ENCODE measurements around the gene PPM1J.
"Not testable (repeated sequence)": the region's sequence is repeated elsewhere in the genome, so short reads cannot be mapped to it uniquely, and the experiment has no call there.

PPM1J gene

GRCh38 chr1:112715264-112716053, at the start of gene PPM1J:
Gene PPM1J, minus strand, starts transcription at chr1:112715332. Its CDS starts 31 bp downstream, at chr1:112715301.
- peak; percentile 99 for DNase-seq

- no peak for DNase-seq
Observed at GRCh38 chr1:112762541-112763500, 47.7 kb upstream of the PPM1J start.

GRCh38 chr1:112761714-112762480, 46.8 kb upstream of the PPM1J start:
- no peak for DNase-seq

- DNase-seq: no peak
Observed at GRCh38 chr1:112759228-112759627, 44.1 kb upstream of the PPM1J start.

DNA sequence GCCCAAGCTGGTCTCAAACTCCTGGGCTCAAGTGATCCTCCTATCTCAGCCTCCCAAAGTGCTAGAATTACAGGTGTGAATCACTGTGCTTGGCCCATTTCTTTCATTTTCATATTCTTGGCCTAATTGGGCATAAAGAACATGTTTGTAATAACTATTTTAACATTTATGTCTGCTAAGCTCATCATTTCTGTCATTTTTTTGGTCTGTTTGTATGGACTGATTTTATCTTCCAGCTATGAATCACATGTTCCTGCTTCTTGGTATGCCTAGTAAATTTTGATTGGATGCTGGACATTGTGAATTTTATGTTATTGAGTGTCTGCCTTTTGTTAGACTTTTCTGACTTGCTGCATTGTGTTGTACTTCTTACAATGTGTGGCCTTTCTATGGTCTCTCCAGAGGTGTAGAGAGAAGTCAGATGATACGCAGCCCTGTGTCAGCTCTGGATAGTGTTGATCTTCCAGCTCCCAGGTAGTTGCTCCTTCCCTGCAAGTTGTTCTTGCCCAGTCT, 39.0 kb upstream of the PPM1J start:
- no peak for DNase-seq

DNA sequence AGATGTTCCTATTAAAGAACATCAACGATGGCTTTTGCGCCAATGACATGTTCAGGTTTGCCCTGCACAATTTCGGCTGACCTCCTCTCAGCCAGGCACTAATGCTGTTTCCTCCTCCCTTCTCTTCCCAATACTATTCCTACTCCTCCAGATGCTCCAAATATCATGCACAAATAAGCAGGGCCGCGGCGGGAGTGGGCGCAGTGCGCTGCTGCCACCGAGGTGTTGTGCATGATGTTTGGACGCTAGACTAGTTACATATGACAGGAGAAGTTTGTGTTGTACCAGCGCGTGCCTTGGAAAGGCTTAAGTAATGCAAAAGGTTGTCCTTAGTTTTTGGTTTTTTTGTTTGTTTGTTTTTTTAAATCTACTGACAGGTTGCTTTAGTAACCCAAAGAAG, 33.3 kb upstream of the PPM1J start:
- DNase-seq: no peak

DNA sequence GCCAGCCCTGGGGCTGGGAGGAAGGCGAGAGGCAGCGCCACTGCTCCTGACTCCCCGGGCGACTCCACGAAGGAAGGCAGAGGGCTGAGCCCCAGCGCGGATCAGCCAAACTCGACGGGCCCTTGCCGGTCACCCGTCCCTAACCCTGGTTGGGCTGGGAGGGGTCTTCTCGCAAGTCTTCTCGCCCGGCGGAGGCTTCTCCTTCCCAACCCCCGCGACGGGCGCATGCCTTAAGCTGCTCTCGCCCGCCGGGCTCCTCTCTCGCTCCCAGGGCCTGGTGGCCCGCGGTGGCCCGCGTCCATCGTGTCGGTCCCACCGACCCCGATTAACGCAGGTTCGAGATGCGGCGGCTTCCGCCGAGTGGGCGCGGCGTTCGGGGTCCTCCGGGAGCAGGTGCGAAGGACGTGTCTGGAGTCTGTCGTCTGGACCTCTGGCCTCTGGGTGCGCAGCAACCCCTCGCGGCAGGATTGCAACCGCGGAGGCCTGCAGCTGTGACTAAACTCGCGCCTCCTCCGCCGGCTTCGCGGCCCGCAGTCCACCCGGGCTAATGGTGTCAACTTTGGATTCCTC, 29.0 kb upstream of the PPM1J start:
- no peak for DNase-seq

DNA sequence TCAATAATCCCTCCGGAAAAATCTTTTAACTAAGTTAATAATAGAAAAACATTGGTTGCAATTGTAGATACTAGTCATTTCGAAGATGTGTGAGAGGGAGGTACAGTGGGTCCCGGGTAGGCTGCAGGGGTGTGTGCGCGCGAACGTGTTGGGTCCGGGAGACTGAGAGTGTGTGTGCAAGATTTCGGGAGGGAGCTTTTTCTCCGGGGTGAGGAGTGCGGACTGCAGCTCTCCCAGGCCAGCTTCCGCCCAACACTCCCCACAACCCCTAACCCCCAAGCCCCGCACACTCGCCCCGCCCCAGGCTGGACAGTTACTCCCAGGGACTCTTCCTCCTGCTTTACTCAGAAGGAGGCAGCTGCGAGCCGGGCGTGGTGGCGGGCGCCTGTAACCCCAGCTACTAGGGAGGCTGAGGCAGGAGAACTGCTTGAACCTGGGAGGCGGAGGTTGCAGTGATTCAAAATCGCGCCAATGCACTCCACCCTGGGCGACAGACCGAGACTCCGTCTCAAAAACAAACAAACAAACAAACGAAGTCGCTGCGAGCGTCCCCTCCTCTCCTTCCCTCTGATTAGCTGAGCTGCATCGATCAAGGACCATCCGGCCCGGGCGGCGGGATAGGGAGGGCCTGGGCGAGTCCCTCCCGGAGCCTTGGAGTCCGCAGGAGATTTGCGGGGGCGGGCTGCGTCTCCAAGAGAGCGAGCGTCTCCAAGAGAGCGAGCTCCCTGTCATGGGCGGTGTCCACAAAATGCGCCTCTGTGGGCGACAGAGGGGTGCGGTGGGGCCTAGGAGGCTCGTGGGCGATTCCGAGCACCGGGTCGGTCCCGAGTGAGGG, 28.3 kb upstream of the PPM1J start:
- no peak for DNase-seq

DNA sequence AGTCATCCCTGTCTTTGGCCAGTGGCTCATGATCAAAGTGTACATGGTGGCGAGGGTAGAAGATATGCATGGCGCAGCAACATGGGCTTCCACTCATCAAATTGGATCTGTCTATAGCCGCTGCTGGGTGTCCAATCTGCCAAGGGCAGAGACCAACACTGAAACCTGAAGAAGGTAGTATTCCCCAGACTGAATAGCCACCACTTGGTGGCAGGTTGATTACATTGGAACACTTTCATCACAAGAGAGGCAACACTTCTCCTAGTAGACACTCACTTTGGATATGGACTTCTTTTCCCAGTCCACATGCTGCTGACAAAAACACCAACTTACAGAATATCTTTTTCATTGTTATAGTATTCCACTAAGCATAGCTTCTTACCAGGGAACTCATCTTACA, 22.4 kb upstream of the PPM1J start:
- DNase-seq: no peak

GRCh38 chr1:112735752-112736151, 20.6 kb upstream of the PPM1J start:
- DNase-seq: no peak

DNA sequence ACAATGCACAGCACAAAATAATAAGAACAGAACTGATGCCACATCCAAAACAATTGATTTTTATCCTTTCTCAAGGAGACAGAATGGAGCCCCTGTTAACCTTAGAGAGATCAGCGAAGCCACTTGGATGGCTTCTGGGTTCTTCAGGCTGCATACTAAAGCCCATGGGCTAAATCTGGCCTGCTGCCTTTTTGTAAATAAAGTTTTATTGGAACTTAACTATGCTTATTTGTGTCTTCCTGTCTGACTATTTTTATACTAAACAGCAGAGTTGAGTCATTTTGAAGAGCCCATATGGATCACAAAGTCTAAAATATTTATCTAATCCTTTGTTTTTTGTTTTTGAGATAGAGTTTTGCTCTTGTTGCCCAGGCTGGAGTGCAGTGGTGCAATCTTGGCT, 16.3 kb upstream of the PPM1J start:
- no peak for DNase-seq

DNA sequence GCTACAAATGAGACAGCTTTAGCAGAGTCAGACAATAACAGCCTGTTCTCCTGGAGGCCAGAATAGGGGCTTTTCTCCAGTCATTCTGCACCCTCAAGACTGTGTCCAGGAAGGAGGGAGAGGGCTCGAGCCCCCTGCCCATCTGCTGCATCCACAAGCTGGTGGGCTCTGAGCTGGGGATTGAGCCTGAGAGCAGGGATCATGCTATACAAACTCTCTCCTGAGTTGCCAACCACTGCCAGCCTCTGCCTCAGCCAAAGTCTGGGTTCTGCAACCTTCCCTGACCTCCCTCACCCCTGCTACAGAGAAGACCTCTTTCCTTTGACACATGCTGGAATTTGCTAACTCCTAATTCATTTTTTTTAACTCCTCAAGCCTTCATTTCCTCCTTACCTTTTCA, 14.8 kb upstream of the PPM1J start:
- no peak for DNase-seq

DNA sequence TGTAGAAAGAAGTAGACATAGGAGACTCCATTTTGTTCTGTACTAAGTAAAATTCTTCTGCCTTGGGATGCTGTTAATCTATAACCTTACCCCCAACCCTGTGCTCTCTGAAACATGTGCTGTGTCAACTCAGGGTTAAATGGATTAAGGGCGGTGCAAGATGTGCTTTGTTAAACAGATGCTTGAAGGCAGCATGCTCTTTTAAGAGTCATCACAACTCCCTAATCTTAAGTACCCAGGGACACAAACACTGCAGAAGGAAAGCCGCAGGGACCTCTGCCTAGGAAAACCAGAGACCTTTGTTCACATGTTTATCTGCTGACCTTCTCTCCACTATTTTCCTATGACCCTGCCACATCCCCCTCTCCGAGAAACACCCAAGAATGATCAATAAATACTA, 13.9 kb upstream of the PPM1J start:
- not testable (repeated sequence) for DNase-seq

DNA sequence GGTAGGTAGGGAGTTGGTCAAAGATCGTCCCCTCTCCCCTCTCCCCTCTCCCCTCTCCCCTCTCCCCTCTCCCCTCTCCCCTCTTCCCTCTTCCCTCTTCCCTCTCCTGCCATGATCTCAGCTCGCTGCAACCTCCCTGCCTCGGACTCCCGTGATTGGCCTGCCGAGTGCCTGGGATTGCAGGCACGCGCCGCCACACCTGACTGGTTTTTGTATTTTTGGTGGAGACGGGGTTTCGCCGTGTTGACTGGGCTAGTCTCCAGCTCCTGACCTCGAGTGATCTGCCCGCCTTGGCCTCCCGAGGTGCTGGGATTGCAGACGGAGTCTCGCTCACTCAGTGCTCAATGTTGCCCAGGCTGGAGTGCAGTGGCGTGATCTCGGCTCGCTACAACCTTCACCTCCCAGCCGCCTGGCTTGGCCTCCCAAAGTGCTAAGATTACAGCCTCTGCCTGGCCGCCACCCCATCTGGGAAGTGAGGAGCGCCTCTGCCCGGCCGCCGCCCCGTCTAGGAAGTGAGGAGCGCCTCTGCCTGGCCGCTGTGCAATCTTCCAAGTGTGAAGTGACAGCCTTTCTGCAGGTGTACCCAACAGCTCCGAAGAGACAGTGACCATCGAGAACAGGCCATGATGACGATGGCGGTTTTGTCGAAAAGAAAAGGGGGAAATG, 13.3 kb upstream of the PPM1J start:
- DNase-seq: not testable (repeated sequence)

- no peak for DNase-seq
Observed at GRCh38 chr1:112727716-112728115, 12.6 kb upstream of the PPM1J start.

DNA sequence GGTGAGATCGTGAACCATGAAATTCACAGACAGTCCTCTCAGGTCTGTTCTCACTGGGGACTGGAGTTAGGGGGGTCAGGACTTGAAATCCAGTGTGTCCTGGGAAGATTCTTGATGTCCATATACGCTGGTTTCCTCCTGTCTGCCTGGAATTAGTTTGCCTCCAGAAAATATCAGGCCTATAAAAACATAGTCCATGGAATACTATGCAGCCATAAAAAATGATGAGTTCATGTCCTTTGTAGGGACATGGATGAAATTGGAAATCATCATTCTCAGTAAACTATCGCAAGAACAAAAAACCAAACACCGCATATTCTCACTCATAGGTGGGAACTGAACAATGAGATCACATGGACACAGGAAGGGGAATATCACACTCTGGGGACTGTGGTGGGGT, 9.1 kb upstream of the PPM1J start:
- DNase-seq: not testable (repeated sequence)

GRCh38 chr1:112723511-112723839, 8.3 kb upstream of the PPM1J start:
- DNase-seq: no peak

DNA sequence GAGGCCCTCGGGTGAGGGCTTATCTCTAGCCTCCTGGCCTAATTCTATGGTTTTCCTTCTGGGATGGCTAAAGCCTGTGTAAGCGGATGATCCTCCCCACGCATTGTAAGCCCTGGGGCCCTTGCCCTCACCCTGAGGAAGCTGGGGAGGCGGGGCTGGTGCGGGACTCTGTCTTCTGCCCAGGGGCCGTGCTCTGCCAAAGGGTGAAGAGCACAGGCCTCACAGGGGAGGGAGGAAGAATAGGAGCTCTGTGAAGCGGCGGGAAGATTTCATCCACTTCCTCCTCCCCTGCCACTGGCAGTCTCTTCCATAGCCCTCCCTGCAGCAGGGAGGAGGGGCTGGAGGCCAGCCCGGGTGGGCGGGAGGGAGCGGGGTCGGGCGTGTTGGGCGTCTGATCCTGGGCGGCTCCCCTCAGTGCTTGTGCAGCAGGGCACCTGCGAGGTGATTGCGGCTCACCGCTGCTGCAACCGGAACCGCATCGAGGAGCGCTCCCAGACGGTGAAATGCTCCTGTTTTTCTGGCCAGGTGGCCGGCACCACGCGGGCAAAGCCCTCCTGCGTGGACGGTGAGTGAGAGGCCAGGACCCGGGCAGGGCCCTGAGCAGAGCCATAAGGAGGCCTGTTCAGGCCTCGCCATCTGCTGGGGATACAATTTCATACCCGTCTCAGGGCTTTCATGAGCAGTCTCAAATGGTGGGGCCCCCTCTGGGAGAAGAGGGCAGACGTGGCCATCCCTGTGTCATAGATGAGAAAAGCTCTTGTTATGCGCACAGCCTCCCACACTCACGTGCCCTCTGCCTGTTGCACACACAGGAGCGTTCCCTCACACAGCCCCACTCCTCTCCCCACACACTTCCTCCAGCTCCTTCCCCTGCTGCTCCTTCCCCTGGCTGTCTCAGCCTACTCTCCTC, 7.7 kb upstream of the PPM1J start:
- no peak for DNase-seq

DNA sequence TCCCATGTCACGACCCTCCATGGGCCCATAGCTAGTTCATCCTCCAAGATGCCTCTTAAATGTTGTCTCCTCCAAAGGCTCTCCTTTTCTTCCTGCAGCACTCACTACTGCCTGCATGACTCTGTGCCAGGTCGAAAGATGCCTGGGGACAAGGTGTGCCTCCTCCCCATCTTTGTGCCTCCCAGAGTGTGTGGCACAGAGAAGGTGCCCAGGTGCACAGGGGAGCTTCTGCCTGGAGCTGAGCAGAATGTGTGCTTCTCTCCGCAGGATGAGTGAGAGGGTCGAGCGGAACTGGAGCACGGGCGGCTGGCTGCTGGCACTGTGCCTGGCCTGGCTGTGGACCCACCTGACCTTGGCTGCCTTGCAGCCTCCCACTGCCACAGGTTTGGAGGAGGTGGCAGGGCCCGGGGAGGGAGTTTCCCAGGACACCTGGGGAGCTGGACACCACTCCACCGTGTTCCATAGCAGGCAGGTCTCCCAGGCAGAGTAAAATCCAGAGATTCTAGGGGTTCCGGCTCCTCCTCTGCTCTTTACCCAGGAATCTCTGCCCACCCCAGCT, 6.9 kb upstream of the PPM1J start:
- no peak for DNase-seq

DNA sequence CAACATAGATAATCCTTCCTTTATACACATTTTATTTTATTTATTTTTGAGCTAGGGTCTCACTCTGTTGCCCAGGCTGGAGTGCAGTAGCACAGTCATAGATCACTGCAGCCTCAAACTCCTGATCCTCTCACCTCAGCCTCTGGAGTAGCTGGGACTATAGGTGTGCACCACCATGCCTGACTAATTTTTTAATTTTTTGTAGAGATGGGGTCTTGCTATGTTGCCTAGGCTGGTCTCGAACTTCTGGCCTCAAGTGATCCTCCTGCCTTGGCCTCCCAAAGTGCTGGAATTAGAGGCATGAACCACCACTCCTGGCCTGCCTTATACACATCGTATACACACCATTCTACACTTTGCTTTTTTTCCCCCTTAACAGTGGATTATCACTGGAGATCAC, 6.2 kb upstream of the PPM1J start:
- not testable (repeated sequence) for DNase-seq

Data from CD4-positive, alpha-beta T cell treated with Interleukin-10 for 1 hour (primary cell).